Ascending aorta (tissue), 2 donors: Measurements from ENCODE around the gene DMD. TPM values are rescaled to one million over a fixed set of nuclear protein-coding genes. Genes with fewer than 3 reads are reported as not detected.

ENCODE experiments used
- DNase-seq, 2 donors: peaks; one replicate each; pipeline ENCODE4 v3.0.0-alpha.2; 2019; ENCODE audit warnings: low spot score in 2 of 2
- H3K27ac ChIP-seq, 2 donors: fragments of 200-600 bp; sonication (generic); one replicate each; pipeline ENCODE4 v1.5.1; 2016 to 2017; ENCODE audit warnings: mild to moderate bottlenecking in 1 of 2
- H3K27me3 ChIP-seq: fragments of 200-600 bp; sonication (generic); one replicate; pipeline ENCODE4 v1.5.1; 2017
- H3K36me3 ChIP-seq, 2 donors: fragments of 200-600 bp; sonication (generic); one replicate each; pipeline ENCODE4 v1.5.1; 2016
- H3K4me1 ChIP-seq, 2 donors: fragments of 200-600 bp; sonication (generic); one replicate each; pipeline ENCODE4 v1.5.1; 2016 to 2017; ENCODE audit warnings: mild to moderate bottlenecking in 1 of 2
- H3K4me3 ChIP-seq, 2 donors: fragments of 200-600 bp; sonication (generic); one replicate each; pipeline ENCODE4 v1.5.1; 2016 to 2017; ENCODE audit warnings: mild to moderate bottlenecking in 1 of 2
- H3K9me3 ChIP-seq, 2 donors: fragments of 200-600 bp; sonication (generic); one replicate each; pipeline ENCODE4 v1.5.1; 2016
- intact Hi-C: fragments of 100-400 bp; cut with DNase I; formaldehyde crosslinking; loops from one replicate; pipeline ENCODE4 v1.15.1; 2023
- total RNA-seq: library from RNA; depleted of rRNA; stranded (reverse); fragments of >200 nt; gene quantifications from one replicate; pipeline ENCODE4 v1.1.0, GENCODE V29; 2016
- TF ChIP-seq, protein P1 (sequence below), 3 experiments: fragments of 200-600 bp in 2 of 3; fragments of 450-650 bp in 1 of 3; sonication (generic) in 2 of 3; IDR thresholded peaks; one replicate each; pipeline ENCODE4 v1.5.1; 2016 to 2019; ENCODE audit warnings: antibody characterized with exemption in 3 of 3, mild to moderate bottlenecking in 1 of 3, moderate library complexity in 1 of 3

The DMD gene
- total RNA-seq, 1 donor from 2014 or later: 40.0 TPM

DNA sequence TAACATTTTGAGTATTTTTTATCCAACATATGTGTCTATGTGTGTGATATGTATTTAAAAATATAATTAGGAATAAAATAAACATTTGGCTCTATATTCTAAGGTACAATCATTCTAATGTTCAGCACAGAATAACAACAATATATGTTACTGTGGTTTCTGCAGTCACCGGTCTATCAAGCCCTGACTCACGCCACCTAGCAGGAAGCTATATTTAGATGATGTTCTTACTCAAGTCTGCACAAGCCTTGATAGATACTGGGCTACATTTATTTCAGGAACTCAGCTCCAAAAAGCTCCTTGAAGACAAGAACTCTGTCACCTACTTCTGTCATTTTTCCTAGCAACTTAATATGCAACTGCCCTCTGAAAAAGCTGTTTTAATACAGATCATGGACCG is 1987.5 kb downstream of the DMD start:
- Histone ChIP-seq H3K4me3 (no peak overlapping the region), H3K27me3 (no peaks in the 10 kb centered on the region), H3K27ac (no peak overlapping the region), H3K9me3 (no peaks in the 10 kb centered on the region), H3K36me3 (no peaks in the 10 kb centered on the region), H3K4me1 (no peaks in the 10 kb centered on the region)
- intact Hi-C loops: loop anchor here (10.0 kb wide), 1 partner anchor 111 kb away; no protein-coding TSS in a partner anchor
- TF ChIP-seq, protein P1, sequence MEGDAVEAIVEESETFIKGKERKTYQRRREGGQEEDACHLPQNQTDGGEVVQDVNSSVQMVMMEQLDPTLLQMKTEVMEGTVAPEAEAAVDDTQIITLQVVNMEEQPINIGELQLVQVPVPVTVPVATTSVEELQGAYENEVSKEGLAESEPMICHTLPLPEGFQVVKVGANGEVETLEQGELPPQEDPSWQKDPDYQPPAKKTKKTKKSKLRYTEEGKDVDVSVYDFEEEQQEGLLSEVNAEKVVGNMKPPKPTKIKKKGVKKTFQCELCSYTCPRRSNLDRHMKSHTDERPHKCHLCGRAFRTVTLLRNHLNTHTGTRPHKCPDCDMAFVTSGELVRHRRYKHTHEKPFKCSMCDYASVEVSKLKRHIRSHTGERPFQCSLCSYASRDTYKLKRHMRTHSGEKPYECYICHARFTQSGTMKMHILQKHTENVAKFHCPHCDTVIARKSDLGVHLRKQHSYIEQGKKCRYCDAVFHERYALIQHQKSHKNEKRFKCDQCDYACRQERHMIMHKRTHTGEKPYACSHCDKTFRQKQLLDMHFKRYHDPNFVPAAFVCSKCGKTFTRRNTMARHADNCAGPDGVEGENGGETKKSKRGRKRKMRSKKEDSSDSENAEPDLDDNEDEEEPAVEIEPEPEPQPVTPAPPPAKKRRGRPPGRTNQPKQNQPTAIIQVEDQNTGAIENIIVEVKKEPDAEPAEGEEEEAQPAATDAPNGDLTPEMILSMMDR (IDR thresholded peaks at IDR 0.05): no peak
- DNase-seq: no peak

DNA sequence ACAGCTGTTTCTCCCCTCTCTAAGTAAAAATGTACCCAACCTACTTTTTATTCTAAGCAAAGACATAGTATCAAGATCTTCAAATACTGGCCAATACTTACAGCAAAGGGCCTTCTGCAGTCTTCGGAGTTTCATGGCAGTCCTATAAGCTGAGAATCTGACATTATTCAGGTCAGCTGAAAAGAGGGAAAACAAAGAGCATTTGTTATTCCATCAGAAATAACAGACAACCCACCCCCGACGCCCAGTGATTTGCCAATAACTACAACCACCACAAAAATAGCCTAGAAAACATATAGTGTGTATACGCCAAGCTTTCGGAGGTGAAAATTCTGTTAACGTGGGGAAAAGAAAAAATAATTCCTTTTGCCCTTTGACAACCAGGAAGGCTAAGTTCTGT is 1988.4 kb downstream of the DMD start:
- intact Hi-C loops: loop anchor here (10.0 kb wide), 1 partner anchor 112 kb away; no protein-coding TSS in a partner anchor
- H3K9me3 ChIP-seq: no peaks in the 10 kb centered on the region
- no peak for DNase-seq
- no peaks in the 10 kb centered on the region for H3K36me3 ChIP-seq
- TF ChIP-seq, protein P1 (IDR thresholded peaks at IDR 0.05): no peak
- H3K4me3 ChIP-seq: no peak overlapping the region
- no peaks in the 10 kb centered on the region for H3K27me3 ChIP-seq
- H3K4me1 ChIP-seq: no peaks in the 10 kb centered on the region
- H3K27ac ChIP-seq: no peak overlapping the region

DNA sequence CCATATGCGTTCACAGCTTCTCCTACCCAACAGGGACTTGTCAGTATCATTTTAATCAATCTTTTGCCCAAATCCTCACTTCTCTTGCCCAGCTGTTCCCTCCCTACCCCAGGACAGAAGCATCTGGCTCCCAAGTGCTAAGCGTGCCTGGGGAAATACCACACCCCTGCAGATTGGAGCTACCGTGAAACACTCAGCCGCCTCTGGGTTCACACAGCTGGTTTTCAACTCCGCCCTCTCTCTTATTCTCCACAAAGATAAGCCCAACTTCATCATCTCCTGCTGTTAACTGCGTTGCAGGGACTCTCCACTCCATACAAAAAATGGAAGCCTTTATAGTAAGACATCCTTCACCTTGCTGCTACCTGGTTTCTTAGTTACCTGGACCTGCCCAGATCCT is 1992.2 kb downstream of the DMD start:
- no peaks in the 10 kb centered on the region for H3K36me3 ChIP-seq
- TF ChIP-seq, protein P1 (IDR thresholded peaks at IDR 0.05): no peak
- intact Hi-C loops: no loop called here
- H3K27ac ChIP-seq: no peak overlapping the region
- no peaks in the 10 kb centered on the region for H3K4me1 ChIP-seq
- DNase-seq: no peak
- no peak overlapping the region for H3K4me3 ChIP-seq
- H3K27me3 ChIP-seq: no peaks in the 10 kb centered on the region
- no peaks in the 10 kb centered on the region for H3K9me3 ChIP-seq

DNA sequence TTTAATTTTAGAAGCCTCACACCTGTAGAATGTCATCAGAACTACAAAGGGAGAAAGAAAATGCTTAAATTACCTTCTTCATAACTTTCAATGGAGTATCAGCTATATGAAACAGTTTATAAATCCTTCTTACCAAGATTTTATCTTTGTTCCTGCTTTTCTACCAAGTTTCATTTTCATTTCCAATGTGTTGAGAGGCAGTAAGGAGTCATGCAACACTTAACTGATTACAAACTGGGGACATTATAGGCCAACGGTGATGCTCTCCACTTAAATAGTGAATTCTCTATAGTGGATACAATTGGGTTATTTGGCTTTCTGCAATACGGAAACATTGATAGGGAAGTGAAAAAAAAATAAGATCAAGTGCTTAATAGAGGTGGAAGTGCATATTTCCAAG is 1994.3 kb downstream of the DMD start:
- intact Hi-C loops: no loop called here
- TF ChIP-seq, protein P1 (IDR thresholded peaks at IDR 0.05): no peak

DNA sequence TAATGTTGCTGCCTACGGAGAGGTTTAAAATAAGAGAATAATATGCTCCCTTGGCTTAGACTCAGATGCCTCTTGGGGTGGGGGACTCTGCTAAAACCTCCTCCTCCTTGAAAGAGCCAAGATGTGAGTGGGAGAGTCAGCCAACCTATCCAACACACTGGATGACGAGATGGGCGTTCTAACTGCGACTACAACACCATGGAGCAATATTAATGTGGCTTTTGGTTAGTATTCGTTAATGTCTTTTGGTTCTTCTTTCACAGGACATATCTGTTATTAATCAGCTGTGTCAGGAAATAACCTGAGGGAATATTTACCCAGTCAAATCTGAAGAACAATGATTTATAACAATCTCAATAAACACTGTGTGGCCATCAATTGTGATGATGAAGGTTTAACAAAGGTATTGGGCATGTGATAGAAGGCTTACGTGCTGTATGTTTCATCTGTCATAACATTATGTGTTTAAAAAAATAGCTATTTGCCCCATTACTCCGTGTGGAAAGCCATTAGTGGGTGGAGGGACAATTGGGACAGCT is 1996.0 kb downstream of the DMD start:
- intact Hi-C loops: no loop called here
- Histone ChIP-seq H3K4me3 (no peak overlapping the region), H3K27me3 (no peaks in the 10 kb centered on the region), H3K9me3 (no peaks in the 10 kb centered on the region), H3K27ac (no peak overlapping the region), H3K36me3 (no peaks in the 10 kb centered on the region), H3K4me1 (no peaks in the 10 kb centered on the region)
- DNase-seq: no peak
- TF ChIP-seq, protein P1 (IDR thresholded peaks at IDR 0.05): no peak

More for the DNA sequence above, 1994.3 kb downstream of the DMD start:
- H3K4me3 ChIP-seq: no peak overlapping the region
- no peak overlapping the region for H3K27ac ChIP-seq
- no peaks in the 10 kb centered on the region for H3K27me3 ChIP-seq
- no peaks in the 10 kb centered on the region for H3K9me3 ChIP-seq
- H3K36me3 ChIP-seq: no peaks in the 10 kb centered on the region
- DNase-seq: no peak
- no peaks in the 10 kb centered on the region for H3K4me1 ChIP-seq

DNA sequence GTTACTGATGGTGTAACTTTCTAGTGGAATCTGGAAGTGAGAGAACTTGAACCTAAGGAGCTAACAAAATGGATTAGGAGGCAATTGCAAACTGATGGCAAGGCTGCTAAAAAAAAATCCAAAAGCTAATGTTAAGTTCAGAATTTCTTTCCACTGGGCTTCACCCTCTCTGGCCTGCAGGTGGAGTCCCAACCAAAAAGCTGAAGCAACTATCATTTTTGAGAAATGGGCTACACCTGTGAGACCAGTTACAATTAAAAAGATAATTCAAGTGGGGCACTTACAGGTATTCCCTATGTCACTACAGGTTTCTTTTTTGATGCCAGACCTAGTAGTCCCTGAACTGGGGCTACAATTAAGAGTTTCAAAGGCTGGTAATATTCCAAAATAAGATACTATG is 1997.4 kb downstream of the DMD start:
- H3K27ac ChIP-seq: no peak overlapping the region
- H3K9me3 ChIP-seq: no peaks in the 10 kb centered on the region
- intact Hi-C loops: loop anchor here (5.0 kb wide), 1 partner anchor 443 kb away; no protein-coding TSS in a partner anchor
- TF ChIP-seq, protein P1 (IDR thresholded peaks at IDR 0.05): peak in 1 of 3 experiments; percentile 46
- H3K4me3 ChIP-seq: no peak overlapping the region
- no peak for DNase-seq
- H3K27me3 ChIP-seq: no peaks in the 10 kb centered on the region
- no peaks in the 10 kb centered on the region for H3K4me1 ChIP-seq
- no peaks in the 10 kb centered on the region for H3K36me3 ChIP-seq
